ENCODE results near the gene MGLL. TPM values are rescaled to one million over a fixed set of nuclear protein-coding genes. Genes with fewer than 3 reads are reported as not detected.

MGLL gene
- polyA plus RNA-seq, 3 donors = 21.7 to 137 (median 72.9) TPM

DNA sequence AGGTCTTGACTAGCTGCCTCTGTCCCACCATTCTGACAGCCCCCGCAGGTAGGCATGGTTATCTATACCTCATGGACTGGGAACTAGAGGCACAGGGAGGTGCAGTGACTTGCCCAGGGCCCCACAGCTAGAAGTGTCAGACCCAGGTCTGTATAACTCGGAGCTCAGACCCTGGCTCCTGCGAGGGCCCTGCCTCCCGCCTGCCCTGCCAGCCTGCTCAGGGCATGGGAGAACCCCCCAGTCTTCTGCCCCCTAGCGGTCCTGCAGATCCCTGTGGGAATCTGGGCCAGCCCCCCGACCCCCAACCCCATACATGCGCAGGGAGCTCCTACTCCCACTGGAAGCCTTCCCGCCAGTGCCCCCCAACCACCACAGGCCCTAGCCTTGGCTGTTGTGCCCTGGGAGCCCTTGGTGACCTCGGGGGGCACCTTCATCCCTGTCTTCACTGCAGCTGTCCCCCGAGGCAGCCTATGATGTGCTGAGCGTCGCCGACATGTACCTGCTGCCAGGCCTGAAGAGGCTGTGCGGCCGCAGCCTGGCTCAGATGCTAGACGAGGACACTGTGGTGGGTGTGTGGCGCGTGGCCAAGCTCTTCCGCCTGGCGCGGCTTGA, 142.7 kb downstream of the MGLL start:
- 90 to 94% (median 93%) methylated on average over 21 of the region's 21 CpGs for WGBS, 3 donors
- H3K27ac ChIP-seq (ENCODE audit: low read depth, low read length) = no peak overlapping the region

DNA sequence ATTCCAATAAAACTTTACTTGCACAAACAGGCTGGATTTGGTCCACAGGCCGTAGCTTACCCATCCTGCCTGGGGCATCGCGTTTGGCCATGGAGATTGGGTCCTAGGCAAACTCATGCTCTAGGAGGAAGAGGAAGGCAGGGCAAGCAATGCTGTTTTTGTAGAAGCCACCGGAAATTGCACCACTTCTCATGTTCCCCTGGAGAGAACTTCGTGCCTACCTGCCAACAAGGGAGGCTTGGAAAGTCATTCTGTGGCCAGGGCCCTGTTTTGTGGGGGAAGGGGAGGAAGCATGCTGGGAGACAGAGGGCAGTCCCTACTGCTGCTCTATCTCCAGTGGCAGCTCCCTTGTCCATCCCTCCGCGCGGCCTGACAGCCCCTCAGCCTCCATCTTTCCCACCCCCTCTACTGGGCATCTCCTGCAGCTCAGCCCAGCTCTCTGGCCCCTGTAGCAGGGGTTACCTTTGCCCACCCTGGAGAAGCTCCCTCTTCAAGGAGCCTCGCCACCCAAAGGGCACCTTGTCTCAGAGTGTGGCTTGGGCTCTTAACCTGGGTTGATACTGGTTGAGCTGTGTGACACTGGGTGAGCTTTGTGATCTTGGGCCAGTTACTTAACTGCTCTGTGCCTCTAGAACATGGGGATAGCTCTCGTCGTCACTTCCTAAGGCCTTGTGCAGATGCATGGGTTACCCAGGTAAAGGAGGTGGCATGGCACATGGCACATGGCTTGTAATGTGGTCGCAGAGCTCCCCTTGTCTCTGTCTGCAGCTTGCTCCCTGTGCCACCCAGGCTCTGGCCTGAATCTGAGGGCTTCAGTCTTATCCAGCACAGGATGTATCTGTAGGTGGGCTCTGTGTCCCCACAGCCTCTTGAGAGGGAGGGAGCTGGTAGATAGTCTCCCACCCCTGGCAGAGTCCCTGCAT, 143.4 kb downstream of the MGLL start:
- 63 to 88% (median 73%) methylated on average over 12 of the region's 12 CpGs for WGBS, 3 donors
- no peak overlapping the region for H3K27ac ChIP-seq (ENCODE audit: low read depth, low read length)

DNA sequence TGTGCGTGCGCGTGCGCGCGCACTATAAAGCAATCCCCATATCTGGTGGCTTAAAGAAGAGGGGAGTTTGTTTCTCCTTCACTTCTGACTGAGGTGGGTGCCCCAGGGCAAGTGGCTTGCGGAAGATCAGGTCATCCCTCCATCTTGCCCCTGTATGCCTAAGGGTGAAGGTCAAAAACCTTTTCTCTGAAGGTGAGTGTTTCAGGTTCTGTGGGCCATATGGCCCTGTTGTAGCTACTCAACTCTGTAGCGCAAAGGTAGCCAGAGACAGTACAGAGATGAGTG, 144.1 kb downstream of the MGLL start:
- 90 to 96% (median 95%) methylated on average over 8 of the region's 8 CpGs for WGBS, 3 donors
- no peak overlapping the region for H3K27ac ChIP-seq (ENCODE audit: low read depth, low read length)

DNA sequence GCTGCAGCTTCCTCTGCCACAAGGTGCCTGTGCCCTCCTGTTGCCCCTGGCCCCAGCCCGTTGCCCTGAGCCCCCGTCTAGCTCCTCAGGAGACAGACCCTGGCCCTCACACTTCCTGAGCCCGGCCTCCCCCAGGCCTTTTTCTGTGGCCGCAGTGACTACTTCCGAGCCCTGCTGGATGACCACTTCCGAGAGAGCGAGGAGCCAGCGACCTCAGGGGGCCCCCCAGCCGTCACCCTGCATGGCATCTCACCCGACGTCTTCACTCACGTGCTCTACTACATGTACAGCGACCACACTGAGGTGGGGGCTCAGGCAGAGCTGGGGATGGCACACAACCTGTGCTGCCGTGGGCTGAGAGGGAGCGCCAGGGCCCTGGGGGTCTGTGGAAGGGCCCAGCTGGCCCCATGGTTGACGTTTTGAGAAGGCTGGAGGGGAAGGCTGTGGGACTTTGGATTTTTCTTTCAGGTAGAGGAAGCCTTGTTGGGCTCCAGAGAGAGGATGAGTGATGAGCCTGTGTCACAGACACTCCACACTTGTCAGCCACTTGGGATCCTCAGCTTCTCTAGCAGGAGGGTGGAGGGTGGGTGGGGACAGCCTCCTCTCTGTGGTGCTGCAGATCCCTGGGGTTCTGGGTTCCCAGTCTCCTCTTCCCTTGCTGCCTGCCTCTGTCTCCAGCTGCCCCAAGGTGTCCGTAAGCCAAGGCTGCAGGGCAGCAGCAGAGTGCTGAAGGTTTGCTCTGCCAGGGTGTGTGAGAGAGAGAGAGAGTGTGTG, 144.6 kb downstream of the MGLL start:
- no peak overlapping the region for H3K27ac ChIP-seq (ENCODE audit: low read depth, low read length)
- WGBS, 3 donors = 91 to 94% (median 91%) methylated on average over 17 of the region's 17 CpGs

DNA sequence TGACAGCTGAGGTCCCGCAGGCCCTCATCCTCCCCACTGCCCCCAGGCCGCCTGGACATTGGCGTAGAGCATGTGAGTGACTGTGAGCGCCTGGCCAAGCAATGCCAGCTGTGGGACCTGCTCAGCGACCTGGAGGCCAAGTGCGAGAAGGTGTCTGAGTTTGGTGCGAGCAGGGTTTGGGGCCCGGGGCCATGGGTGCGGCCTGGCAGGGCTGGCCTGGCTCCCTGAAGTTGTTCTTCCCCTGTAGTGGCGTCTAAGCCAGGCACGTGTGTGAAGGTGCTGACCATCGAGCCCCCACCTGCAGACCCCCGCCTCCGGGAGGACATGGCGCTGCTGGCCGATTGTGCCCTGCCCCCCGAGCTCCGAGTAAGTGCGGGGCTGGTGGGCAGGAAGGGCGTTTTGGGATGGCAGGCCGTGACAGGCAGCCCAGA, 145.4 kb downstream of the MGLL start:
- no peak overlapping the region for H3K27ac ChIP-seq (ENCODE audit: low read depth, low read length)
- 89 to 93% (median 91%) methylated on average over 20 to 21 of the region's 21 CpGs for WGBS, 3 donors

DNA sequence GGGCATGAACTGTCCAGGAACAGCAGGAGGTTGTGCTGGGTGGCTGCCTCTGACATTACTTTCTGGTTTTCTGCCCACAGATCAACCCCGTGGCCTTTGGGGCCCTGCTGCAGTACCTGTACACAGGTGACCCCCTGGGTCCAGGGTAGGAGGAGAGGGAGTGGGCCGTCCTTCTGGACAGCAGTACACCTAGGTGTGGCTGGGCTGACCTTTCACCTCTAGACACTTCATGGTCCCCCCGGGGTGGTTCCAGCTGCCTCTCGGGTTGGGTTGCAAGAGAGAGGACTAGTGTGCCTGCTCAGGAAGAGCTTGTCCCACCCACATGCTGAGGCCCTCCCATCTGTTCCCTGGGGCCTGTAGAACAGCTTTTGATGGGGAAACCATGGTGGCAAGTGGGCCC, 145.9 kb downstream of the MGLL start:
- 80 to 90% (median 85%) methylated on average over 4 of the region's 4 CpGs for WGBS, 3 donors
- H3K27ac ChIP-seq (ENCODE audit: low read depth, low read length) = no peak overlapping the region

DNA sequence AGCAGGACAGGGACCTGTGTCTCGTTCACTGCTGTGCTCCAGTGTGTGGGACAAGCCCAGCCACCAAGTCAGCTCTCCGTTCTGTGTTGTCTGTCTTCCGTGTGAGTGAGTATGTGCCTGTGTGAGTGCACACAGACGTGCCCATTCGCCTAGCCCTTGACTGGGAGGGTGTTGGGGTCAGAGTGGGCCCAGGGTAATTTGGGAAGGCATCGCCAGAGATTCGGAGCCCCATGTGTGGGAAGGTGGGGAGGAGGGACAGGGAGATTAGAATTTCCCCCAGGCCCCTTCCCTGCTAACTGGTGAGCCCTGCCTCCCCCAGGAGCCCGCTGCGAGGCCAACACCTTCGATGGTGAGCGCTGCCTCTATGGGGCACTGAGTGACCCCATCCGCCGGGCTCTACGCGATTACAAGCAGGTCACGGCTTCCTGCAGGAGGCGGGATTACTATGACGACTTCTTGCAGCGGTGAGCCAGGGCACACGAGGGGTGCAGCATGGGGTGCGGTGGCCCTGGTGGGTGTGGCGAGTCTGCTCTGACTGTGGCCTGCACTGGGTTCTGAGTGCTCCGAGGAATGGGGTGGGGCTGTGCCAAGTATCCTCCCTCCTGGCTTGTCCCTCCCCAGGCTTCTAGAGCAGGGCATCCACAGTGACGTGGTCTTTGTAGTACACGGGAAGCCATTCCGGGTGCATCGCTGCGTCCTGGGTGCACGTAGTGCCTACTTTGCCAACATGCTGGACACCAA, 146.5 kb downstream of the MGLL start:
- H3K27ac ChIP-seq (ENCODE audit: low read depth, low read length) = no peak overlapping the region
- WGBS, 3 donors = 87 to 90% (median 88%) methylated on average over 28 to 29 of the region's 29 CpGs

DNA sequence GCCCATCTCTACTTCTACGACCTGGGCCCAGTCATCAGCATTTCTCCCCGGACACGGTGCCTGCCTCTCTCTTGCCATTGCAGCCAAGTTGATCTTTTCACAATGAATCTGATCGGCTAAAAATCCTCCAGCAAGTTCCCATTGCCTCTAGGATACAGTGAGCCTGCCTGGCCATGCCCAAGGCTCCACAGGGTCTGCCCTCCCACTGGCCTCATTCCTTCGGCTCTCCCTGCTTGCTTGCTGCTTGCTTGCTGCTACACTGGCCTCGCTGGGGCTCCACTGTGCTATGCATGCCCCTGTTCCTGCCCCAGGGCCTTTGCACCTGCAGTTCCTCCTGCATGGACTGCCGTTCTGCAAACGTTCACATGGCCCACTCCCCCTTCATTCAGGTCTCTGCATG, 147.5 kb downstream of the MGLL start:
- WGBS, 3 donors = 82 to 93% (median 84%) methylated on average over 8 of the region's 8 CpGs
- no peak overlapping the region for H3K27ac ChIP-seq (ENCODE audit: low read depth, low read length)

DNA sequence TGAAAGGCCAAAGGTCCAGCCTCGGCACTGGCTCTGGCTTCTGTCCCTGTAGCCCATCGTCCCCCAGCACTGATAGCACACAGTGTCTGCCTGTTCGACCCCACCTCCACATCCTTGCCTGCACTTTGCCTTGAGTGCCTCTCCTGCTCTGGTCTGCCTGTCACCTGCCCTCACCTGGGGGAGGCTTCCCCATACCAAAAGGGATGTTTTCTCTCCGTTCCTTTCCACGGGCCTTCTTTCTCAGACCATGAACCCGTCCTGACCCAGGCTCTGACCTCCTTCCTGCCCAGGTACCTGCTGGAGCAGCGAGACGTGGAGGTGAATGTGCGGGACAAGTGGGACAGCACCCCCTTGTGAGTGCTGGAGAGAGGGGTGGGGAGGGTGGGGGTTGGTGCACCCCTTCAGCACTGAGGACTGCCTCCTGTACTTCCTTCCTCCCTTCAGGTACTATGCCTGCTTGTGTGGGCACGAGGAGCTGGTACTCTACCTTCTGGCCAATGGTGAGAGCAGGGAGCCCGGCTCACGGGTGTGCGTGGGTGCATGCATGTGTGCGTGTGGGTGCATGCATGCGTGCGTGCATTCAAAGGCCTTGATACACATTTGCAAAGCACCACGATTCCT, 148.1 kb downstream of the MGLL start:
- 84 to 87% (median 85%) methylated on average over 17 of the region's 17 CpGs for WGBS, 3 donors
- no peak overlapping the region for H3K27ac ChIP-seq (ENCODE audit: low read depth, low read length)

DNA sequence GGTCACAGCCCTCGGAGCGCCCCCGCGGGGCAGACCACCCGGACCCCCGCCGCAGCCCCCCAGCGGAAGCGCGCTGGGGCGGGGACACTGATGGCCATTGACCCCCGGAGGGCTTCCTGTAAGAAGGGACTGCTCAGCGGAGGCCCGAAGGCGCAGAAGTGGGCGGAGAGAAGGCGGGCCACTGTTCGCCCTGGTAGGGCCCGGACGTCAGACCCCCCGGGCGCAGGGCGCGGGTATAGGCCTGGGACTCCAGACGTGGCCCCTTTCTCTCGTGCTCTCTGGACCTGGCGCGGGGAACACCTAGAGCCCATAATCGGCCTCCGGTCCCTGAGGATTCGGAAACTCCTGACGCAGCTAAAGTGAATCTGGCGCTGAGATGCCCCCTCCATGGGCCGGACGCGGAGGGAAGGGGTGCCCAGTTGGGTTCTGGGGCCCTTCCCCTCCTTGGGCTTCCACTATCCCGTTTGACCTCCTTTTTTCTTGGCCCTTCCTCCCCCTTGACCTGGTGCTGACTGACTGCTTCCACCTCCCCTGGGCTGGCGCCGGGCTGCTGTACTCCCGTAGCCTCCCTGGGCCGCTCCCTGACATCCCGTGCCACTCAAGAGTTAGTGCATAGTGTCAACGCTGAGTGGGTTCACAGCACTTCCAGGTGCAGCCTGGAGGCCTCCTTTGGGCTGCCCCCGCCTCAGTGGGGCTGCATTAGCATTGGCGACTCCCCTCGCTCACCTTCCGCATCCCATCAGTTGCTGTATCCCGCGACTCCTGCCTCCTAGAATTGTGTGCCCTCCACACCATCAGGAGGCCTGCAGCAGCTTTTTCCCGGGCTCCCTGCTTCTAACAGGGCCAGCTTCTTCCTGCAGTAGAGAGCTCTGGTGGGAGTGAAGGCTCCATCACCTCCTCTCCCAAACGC, 148.9 kb downstream of the MGLL start:
- H3K27ac ChIP-seq (ENCODE audit: low read depth, low read length) = no peak overlapping the region
- WGBS, 3 donors = 13 to 23% (median 20%) methylated on average over 45 to 51 of the region's 51 CpGs

DNA sequence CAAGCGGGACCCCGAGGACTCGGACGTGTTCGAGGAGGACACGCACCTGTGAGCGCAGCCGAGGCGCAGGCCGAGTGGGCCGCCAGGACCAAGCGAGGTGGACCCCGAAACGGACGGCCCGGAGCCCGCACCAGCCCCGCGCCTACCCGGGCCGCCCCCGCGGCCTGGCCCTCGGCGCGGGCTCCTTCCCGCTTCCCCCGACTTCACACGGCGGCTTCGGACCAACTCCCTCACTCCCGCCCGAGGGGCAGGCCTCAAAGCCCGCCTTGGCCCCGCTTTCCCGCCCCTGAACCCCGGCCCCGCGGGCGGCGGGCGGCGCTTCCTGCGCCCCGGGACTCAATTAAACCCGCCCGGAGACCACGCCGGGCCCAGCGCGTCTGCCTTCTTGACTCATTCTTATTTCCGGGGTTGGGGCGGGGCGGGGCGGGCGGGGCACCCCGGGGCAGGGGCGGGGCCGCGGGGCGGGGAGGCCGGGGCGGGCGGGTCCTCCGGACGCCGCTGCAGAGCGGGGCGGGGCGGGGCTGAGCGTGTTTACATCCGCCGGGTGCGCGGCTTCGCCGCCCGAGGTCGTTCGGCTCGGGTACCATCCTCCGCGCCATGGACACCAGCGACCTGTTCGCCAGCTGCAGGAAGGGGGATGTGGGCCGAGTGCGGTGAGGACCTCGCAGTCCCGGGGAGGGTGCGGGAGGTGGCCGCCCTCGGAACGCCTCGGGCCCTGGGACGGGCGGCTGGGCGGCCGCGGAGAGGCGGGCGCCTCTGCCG, 149.7 kb downstream of the MGLL start, which contains the start of gene ABTB1:
TSS of gene ABTB1 (plus strand) at position 524 of the 762 bp plus-strand sequence. CDS start at position 598, 74 bp downstream.
- WGBS, 3 donors = 1 to 2% (median 1%) methylated on average over 57 to 101 of the region's 102 CpGs

DNA sequence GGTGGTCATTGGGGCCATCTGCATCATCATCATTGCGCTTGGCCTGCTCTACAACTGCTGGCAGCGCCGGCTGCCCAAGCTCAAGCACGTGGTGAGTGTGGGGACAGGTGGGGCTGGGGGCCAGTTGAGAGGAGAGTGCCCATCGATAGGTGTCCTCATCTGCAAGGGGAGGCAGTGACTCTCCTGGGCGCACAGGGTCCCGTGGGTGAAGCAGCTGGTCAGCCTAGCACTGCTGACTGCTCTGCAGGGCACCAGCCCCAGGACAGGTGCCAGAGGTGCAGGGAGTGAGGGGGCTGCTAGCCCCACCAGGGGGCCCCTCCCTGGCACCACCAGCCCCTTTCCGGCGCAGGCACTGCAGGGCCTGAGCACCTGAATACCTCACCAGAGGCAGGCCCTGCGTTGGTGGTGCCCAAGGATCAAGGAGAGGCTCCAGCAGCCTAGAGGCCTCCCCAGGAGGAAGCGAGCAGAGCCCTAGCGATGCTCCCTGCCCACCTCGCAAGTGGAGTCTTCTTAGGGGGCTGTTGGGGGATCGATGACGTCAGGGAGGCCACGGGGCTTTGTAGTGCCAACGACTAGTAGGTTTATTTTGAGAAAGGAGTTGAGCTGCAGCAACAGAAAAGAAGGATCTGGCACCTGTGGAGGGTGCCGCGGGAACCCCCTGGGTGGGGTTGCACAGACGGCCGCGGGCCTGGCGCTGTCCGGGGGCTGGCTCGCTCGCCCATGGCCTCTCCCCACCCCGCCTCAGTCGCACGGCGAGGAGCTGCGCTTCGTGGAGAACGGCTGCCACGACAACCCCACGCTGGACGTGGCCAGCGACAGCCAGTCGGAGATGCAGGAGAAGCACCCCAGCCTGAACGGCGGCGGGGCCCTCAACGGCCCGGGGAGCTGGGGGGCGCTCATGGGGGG, 150.5 kb downstream of the MGLL start:
- WGBS, 3 donors = 23 to 25% (median 23%) methylated on average over 41 to 44 of the region's 44 CpGs
- H3K27ac ChIP-seq (ENCODE audit: low read depth, low read length) = no peak overlapping the region

More for the DNA sequence above, 149.7 kb downstream of the MGLL start, which contains the start of gene ABTB1:
- H3K27ac ChIP-seq (ENCODE audit: low read depth, low read length) = no peak within 1 kb of the TSS

DNA sequence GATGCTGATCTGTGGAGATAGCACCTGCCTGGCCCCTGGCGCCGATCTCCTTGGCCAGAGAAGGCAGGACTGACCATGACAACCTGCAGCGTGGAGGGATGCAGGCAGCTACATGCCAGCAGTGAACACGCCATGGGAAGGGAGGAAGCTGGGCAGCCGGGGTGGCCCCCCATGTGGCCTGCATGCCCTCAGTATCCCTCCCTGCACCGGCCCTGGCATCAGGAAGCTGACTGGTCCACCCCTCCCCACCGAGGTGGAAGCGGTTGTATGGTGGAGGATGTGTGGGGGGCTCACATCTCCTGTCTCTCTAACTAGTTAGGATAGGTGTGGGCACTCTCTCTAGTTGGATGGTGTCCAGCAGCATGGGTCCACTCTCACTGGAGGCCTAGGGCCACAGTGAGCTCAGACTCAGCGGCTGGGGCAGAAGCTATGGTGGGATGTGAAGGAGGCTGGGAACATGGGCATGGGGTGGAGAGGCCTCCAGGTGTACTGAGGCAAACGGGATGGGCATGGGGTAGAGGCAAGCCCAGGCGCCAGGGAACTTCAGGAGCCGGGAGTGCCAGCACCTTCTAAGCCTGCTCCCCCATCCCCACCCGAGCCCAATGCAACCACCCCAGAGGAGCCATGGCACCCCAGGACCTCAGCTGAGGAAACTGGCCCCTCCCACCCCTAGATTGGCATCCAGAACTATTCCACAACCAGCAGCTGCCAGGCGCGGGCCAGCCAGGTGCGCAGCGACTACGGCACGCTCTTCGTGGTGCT, 151.4 kb downstream of the MGLL start:
- WGBS, 3 donors = 94 to 95% (median 95%) methylated on average over 20 of the region's 20 CpGs
- H3K27ac ChIP-seq (ENCODE audit: low read depth, low read length) = no peak overlapping the region

DNA sequence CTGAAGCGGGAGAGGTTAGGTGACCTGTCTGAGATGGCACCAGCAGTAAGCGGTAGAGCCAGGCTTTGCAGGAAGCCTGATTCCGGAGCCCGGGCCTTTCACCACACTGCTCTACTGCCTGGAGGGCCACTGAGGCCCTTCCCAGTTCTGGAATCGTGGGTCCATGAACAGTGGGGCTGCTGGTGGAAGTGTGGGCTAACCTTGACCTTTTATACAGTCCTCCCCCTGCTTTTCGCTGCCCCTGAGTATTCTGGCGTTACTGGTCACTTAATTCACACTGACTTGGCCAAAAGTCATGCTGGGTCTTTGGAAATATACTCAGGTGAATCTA, 152.1 kb downstream of the MGLL start:
- no peak overlapping the region for H3K27ac ChIP-seq (ENCODE audit: low read depth, low read length)
- 89 to 99% (median 95%) methylated on average over 7 of the region's 7 CpGs for WGBS, 3 donors

Data from adipose tissue (tissue), 3 donors.